Upper lobe of left lung (tissue), 4 donors: ENCODE measurements around the gene ROR2.

Experiments
- CTCF ChIP-seq, 6 experiments: fragments of 450-650 bp in 4 of 6; fragments of 200-600 bp in 2 of 6; sonication (generic) in 2 of 6; IDR thresholded peaks; one replicate each; pipeline ENCODE4 v1.5.1; 2016 to 2019; ENCODE audit warnings: antibody characterized with exemption in 6 of 6
- EP300 ChIP-seq, 4 donors: sonication (generic); formaldehyde crosslinking; IDR thresholded peaks; one replicate each; pipeline ENCODE4 v1.5.1; 2017; ENCODE audit warnings: antibody characterized with exemption in 4 of 4, control low read depth in 2 of 4
- POLR2A ChIP-seq, 4 donors: fragments of 450-650 bp; IDR thresholded peaks; one replicate each; pipeline ENCODE4 v1.5.1; 2016 to 2017; ENCODE audit warnings: antibody characterized with exemption in 4 of 4, mild to moderate bottlenecking in 2 of 4
- POLR2AphosphoS5 ChIP-seq, 2 donors: sonication (generic); formaldehyde crosslinking; IDR thresholded peaks; one replicate each; pipeline ENCODE4 v1.5.1; 2017; ENCODE audit warnings: antibody characterized with exemption in 2 of 2

- no peak for TF ChIP-seq CTCF (IDR thresholded peaks at IDR 0.05)
- no peak for TF ChIP-seq POLR2AphosphoS5 (IDR thresholded peaks at IDR 0.05)
- no peak for TF ChIP-seq POLR2A (IDR thresholded peaks at IDR 0.05)
- no peak for TF ChIP-seq EP300 (IDR thresholded peaks at IDR 0.05)
Measured at GRCh38 chr9:91536211-91536691, 413.8 kb downstream of the ROR2 start.
